ENCODE data around the gene TRIM44. TPM values are rescaled to one million over a fixed set of nuclear protein-coding genes. Genes with fewer than 3 reads are reported as not detected.

The TRIM44 gene
- total RNA-seq, 4 donors from 2014 or later, result 6.8 to 32.0 (median 13.5) TPM

DNA sequence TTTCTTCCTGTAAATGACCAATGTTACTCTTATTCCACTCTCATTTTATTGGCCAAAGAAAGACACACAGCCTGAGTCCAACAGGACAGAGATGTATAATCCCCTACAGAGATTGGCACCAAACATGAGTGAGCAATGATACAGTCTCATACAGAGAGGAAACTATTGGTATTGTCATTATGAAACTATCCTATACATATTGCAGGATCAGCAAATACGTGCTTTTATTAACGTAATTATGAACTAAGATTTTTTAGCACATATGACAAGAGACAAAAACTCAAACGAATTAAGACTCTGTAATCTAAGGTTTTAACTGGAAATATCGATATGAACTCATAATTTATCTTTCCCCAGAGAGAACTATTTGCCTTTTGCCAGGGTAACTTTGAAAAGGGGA is 182.0 kb downstream of the TRIM44 start:
- intact Hi-C loops (cut with DNase I), result no loop called here
- Histone ChIP-seq H3K9me3 (no peaks in the 10 kb centered on the region), H3K4me1 (no peaks in the 10 kb centered on the region), H3K27me3 (peaks cover 0 to 15% (median 0%) of the 10 kb centered on the region in 4 donors), H3K27ac (no peak overlapping the region), H3K36me3 (no peaks in the 10 kb centered on the region), H3K4me3 (no peak overlapping the region)
- 71 to 74% methylated on average over 4 of the region's 4 CpGs for WGBS, 2 donors
- TF ChIP-seq POLR2A (IDR thresholded peaks at IDR 0.05), result no peak
- TF ChIP-seq, protein P1, sequence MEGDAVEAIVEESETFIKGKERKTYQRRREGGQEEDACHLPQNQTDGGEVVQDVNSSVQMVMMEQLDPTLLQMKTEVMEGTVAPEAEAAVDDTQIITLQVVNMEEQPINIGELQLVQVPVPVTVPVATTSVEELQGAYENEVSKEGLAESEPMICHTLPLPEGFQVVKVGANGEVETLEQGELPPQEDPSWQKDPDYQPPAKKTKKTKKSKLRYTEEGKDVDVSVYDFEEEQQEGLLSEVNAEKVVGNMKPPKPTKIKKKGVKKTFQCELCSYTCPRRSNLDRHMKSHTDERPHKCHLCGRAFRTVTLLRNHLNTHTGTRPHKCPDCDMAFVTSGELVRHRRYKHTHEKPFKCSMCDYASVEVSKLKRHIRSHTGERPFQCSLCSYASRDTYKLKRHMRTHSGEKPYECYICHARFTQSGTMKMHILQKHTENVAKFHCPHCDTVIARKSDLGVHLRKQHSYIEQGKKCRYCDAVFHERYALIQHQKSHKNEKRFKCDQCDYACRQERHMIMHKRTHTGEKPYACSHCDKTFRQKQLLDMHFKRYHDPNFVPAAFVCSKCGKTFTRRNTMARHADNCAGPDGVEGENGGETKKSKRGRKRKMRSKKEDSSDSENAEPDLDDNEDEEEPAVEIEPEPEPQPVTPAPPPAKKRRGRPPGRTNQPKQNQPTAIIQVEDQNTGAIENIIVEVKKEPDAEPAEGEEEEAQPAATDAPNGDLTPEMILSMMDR (IDR thresholded peaks at IDR 0.05), result no peak
- no peak for DNase-seq

DNA sequence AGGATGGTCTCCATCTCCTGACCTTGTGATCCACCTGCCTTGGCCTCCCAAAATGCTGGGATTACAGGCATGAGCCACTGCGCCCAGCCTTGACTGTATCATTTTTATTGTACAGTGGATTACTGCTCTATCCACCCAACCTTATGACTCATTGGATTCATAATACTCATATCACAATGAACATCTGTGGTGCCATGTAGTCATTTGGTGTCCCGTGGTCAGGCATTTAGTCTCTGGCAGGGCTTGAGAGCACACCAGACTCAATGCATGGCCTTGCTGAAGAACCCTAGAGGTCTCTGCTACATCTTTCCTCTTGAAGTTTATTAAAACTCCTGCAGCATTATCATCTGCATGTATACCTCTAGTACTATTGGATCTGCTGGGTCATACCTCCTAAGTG is 183.3 kb downstream of the TRIM44 start:
- DNase-seq, result no peak
- Histone ChIP-seq H3K4me1 (no peaks in the 10 kb centered on the region), H3K27me3 (peaks cover 0 to 15% (median 0%) of the 10 kb centered on the region in 4 donors), H3K4me3 (no peak overlapping the region), H3K9me3 (no peaks in the 10 kb centered on the region), H3K27ac (no peak overlapping the region), H3K36me3 (no peaks in the 10 kb centered on the region)
- WGBS, 2 donors, result 54 to 56% methylated on average over 2 of the region's 2 CpGs
- no peak for TF ChIP-seq POLR2A (IDR thresholded peaks at IDR 0.05)
- TF ChIP-seq, protein P1 (IDR thresholded peaks at IDR 0.05), result no peak
- intact Hi-C loops (cut with DNase I), result no loop called here

DNA sequence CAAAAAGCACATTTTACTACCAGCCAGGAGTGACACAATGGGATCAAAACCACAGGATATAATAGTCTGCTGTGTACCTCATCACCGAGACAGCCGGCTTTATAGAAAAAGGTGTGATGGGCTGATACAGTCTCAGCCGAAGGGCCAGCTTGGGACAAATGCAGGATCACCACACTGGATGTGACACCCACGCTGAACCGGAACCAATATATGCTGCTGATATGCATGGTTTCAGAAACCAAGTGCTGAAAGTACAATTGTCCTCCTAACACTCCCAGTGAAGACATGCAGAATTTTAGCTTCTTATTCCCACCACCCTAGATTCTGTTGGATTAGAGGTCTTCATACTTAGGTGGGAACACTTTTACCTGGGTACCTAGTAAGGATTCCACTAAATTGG is 184.3 kb downstream of the TRIM44 start:
- Histone ChIP-seq H3K36me3 (no peaks in the 10 kb centered on the region), H3K27me3 (peaks cover 0 to 15% (median 0%) of the 10 kb centered on the region in 4 donors), H3K27ac (no peak overlapping the region), H3K4me1 (no peaks in the 10 kb centered on the region), H3K9me3 (no peaks in the 10 kb centered on the region), H3K4me3 (no peak overlapping the region)
- 87 to 100% methylated on average over 4 to 5 of the region's 5 CpGs for WGBS, 2 donors
- intact Hi-C loops (cut with DNase I), result no loop called here
- TF ChIP-seq, protein P1 (IDR thresholded peaks at IDR 0.05), result no peak
- no peak for TF ChIP-seq POLR2A (IDR thresholded peaks at IDR 0.05)
- no peak for DNase-seq

DNA sequence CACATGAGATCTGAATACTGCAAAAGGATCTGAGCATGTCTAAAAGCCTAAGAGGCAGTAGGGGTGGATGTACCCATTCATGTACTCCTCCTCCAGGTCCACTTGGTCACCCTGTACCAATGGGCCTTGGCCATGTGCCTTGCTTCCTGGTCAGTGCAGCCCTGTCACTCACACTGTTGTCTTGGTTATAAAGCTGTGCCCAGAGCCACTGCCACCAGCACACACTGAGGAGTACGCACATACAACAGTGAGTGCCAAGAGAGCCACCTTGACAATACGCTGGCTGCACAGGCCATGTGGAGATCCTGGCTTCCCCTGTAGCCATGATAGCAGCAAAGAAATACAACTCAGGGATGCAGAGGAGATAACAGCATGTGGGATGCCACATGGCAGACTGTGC is 184.9 kb downstream of the TRIM44 start:
- no peaks in the 10 kb centered on the region for H3K4me1 ChIP-seq
- no peaks in the 10 kb centered on the region for H3K9me3 ChIP-seq
- no peaks in the 10 kb centered on the region for H3K36me3 ChIP-seq
- no peak for DNase-seq
- peaks cover 0 to 15% (median 0%) of the 10 kb centered on the region in 4 donors for H3K27me3 ChIP-seq
- H3K27ac ChIP-seq, result no peak overlapping the region
- intact Hi-C loops (cut with DNase I), result no loop called here
- TF ChIP-seq, protein P1 (IDR thresholded peaks at IDR 0.05), result no peak
- TF ChIP-seq POLR2A (IDR thresholded peaks at IDR 0.05), result no peak
- no peak overlapping the region for H3K4me3 ChIP-seq
- WGBS, 2 donors, result 100% methylated on average over 2 of the region's 2 CpGs; no CpG with 5 or more reads in 1 of the 2 donors

DNA sequence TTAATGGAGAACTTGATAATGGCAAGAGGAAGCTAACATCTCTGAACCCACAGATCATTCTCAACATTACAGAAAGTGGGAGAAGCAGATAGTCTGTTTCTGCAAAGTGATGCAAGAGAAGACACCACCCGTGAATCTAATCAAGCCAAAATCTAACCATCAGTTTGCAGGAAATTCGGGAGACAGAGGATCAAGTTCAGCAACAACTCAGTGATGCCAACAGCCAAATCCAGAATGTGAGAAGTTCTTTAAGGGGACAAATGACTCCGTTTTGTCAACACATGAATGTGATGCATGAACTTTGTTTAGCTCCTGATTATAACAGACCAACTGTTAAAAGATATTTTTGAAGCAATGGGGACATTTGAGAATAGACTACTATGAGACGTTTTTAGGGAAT is 186.0 kb downstream of the TRIM44 start:
- no peaks in the 10 kb centered on the region for H3K36me3 ChIP-seq
- DNase-seq, result no peak
- intact Hi-C loops (cut with DNase I), result no loop called here
- no peak for TF ChIP-seq POLR2A (IDR thresholded peaks at IDR 0.05)
- TF ChIP-seq, protein P1 (IDR thresholded peaks at IDR 0.05), result no peak
- no peaks in the 10 kb centered on the region for H3K9me3 ChIP-seq
- 63% methylated on average over 4 of the region's 4 CpGs for WGBS, 2 donors
- H3K27ac ChIP-seq, result no peak overlapping the region
- no peaks in the 10 kb centered on the region for H3K4me1 ChIP-seq
- H3K27me3 ChIP-seq, result peaks cover 0 to 15% (median 0%) of the 10 kb centered on the region in 4 donors
- H3K4me3 ChIP-seq, result no peak overlapping the region

All from esophagus squamous epithelium (tissue), 5 donors.